Stimulated activated CD4-positive, alpha-beta T cell treated with anti-CD3 and anti-CD28 coated beads, Interleukin-1b, Interleukin-23, amount 100 ng/mL, for 24 hours (primary cell): ENCODE measurements around the gene SFMBT2.
A peak's percentile ranks its signal among the peaks of the same experiment; 100 is the strongest.
"Not testable (repeated sequence)": the region's sequence is repeated elsewhere in the genome, so short reads cannot be mapped to it uniquely, and the experiment has no call there.

ENCODE experiments used
- DNase-seq, 4 experiments: peaks; one replicate each; pipeline ENCODE4 v3.0.0-alpha.2; 2020; ENCODE audit warnings: low read depth in 4 of 4, low spot score in 1 of 4

Gene SFMBT2

DNA sequence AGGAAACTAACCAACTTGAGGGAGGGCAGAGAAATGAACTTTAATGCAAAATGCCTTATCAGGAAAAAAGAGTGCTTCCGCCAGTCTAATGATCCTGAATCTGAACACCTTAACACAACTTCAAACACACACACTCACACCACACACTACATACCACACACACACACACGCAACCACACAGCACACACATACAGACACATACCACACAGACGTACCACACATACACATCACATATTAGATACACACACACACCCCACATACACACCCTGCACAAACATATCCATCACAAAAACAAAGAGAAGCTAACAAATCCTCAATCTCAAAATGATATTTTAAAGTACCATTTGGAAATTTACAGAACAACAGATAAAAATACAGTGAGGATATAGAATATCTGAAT is 175.5 kb downstream of the SFMBT2 start:
- no peak for DNase-seq

DNA sequence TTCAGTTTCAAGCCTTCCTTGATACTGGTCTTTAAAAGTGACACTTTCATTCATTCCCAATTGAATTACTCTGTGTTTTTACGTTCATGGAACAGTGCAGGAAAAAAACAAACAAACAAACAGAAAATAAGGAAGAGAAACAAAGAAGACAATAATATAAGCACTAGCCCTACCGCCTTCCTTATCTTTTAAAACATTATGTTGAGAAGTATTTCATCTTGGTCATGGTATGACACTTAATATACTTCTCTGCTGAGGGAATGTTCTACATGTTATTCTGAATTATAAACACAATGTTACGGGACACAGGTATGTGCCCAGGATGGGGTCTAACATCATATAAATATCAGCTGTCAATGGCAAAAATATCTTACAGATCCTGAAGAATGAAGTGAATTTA is 176.7 kb downstream of the SFMBT2 start:
- no peak for DNase-seq

DNA sequence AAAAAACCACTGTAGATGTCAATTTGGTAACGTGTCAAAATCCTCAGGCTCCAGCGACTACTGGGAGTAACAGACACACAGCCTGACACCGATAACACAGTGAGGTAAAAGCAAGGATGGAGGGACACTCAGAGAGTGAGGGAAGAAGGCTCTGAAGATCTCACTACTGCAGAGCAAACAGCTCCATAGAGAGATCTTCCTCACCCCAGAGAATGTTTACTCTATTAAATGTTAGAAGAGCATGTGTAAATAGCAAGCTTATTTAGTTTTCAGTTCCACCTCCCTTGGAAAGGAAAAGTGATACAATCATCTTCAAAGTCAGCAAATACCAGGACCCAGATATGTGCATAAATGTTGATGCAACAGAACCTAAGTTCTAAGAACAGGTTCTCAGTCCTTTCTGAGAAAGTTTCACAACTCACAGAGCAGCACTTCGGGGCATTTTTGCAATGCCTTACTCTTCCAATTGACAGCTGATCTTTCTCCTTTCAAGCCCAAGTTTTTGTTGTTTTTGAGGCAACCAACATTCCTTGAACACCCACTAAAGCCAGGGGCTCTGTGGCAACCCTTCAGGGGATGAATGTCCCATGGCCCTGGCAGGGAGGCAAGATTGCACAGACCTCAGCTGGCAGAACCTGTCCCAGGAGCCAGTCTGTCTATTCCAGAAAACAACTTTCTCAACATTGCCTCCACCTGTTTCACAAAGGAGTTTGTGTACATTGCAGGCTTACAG is 177.4 kb downstream of the SFMBT2 start:
- DNase-seq, result no peak

DNA sequence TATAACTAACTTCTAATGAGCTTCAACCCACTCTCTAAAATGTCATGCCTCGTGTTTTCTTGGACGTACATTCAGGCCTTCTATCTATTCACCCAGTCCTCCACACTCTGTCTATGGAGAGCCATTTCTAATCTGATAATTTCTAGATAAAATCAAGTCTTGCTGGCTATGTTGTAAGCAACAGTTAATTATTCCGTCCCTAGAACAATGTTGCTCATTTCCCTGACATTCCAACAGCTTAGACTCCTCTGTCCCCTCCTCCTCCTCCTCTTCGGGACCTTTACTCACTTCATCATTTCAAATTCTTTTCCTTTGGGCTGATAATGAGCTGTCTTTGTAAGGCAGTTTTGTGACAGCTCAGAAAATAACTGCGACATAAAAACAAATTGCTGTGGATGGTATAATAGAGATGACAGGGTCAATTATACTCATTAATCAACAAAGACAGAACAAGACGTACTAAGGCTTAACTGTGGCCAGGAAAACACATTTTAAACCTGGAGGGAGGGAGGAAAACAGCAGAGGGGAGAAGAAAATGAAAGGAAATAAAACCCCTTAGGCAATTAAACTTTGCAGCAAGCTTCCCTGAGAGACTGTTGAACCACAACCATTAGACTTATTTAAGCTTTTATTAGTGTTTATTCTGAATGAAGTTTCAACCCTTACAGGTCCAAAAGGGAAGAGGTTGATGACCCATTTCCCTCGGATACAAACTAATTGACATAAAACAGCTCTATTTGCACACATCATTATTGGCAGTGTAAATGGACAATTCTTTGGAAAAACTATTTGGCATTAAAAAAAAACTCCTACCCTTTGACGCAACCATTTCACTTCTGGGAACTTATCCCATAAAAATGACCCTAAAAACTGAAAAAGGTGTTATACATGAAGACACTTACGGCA is 179.1 kb downstream of the SFMBT2 start:
- DNase-seq, result no peak

DNA sequence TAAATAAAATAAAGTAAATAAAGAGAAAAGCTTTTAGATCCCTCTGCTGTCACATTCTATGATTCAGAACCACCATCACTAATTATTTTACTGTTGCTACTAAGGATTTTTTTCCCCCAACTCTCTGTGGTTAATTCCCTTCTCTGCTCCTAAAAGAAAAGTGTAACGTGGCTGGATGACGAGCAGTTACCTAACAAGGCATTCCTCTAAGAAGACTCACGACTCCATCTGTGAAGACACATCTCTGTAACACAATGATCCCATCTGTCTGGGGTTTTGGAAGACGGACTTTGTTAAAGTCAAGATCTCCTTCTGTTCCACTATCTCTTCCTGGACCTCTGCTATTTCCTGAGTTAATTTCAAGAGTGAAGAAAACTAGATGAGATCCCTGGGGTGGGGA is 179.9 kb downstream of the SFMBT2 start:
- no peak for DNase-seq

DNA sequence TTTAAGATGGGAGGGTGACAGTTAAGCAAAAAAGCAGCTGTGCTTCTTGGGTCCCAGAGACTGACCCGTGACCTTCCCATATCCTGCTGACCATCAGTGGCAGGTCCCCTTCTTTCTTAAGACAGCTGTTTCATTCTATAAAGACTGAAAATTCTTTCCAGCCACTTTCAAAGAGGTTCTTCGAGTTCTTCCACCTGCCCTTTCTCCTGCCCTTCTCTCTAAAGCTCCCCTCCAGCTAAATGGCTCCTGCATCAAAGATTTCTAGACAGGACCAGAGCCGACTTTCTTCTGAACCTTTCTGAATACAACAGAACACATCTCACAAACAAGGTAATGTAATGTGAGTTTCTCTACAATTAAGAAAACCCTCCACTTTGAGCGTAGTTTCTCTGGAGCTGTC is 180.8 kb downstream of the SFMBT2 start:
- DNase-seq, result no peak

DNA sequence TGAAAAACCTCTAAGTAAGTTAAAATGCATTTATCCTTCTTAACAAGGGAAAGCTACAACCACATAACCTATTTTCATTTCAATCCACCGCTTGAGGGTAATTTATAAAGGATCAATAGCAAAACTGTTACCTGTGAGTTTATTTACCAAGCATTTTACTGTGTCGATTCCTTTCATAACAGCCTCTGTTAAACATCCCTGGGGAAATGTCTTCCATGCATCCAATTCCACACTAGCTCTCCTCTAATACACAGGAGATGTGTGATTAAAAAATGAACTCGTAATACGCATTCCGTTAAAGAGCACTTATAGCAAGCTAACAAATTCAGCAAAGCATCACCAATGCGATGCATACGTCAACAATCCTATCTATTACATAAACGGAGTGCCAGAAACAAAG is 185.7 kb downstream of the SFMBT2 start:
- DNase-seq, result no peak

DNA sequence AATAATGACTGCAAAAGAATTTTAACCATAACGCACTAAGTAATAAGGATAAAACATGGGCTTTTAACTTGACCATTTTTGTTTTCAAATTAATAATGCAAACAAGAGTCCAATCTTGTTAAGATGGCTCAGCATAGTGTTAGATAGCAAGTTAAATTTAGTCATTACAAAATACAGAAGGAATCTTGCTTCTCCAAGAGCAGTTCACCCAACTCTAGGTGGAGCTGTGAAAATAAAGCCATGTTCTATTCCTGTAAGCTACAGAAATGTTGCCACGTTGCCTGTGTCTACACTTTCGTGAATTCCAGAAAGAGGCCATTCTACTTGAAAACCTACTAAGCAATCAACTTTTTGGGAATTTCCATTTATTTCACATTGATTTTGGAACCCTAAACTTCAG is 191.9 kb downstream of the SFMBT2 start:
- no peak for DNase-seq

DNA sequence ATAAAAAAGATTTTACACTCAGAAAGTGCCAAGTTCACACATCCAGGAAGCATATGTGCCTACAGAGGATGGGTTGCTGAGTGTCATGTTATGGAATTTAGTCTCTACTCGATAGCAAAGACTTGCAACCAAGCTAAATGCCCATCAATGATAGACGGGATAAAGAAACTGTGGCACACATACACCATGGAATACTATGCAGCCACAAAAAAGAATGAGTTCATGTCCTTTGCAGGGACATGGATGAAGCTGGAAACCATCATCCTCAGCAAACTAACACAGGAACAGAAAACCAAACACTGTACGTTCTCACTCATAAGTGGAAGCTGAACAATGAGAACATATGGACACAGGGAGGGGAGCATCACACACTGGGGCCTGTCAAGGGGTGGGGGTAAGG is 198.1 kb downstream of the SFMBT2 start:
- DNase-seq, result not testable (repeated sequence)

DNA sequence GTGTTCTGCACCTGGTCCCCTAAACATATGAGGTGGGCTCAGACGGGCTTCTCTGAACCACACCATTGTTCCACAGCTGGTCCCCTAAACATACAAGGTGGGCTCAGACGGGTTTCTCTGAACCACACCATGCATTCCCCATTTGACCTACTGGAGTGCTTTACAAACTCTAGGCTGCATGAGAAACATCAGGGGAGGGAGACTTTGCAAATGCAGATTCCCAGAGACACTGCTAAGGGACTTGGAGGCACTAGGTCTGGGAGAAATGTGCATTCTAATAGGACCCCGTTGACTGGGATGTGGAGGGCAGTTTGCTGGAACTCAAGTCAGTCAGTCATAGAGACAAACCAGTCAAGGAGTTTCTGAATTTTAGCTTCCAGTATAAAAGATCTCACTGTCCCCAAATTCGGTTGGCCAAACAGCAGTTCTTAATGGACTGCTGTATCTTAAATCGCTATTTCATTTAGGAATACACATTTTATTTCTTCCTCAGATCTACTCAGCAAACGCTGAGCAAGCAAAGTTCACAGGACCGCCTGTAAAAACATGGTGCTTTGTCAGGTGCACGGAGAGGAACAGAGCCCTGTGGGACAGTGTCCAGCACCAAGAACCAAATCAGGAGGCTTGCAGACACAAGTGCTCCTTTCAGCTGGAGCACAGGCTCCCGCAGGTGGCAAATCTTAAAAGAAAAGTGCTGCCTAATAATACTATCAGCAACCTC is 198.8 kb downstream of the SFMBT2 start:
- DNase-seq, result no peak

DNA sequence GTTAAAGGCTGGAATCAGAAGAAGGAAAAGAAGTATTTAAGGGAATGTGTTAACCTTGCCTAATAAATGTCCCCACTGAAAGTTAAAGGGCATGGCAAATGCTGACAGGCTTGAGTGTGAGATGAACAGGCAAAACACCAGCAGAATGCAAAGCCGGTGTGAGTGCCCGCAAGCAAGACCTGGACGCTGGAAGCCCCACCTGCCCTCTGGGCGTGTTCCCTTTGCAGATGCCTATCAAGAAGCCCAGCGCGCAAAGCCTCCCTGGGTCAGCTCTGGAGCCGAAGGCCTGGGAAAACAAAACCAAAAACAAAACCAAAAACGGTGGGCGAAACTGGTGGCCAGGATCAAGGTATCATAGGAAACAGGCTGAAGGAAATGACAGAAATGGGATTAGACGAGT is 200.3 kb downstream of the SFMBT2 start:
- no peak for DNase-seq

DNA sequence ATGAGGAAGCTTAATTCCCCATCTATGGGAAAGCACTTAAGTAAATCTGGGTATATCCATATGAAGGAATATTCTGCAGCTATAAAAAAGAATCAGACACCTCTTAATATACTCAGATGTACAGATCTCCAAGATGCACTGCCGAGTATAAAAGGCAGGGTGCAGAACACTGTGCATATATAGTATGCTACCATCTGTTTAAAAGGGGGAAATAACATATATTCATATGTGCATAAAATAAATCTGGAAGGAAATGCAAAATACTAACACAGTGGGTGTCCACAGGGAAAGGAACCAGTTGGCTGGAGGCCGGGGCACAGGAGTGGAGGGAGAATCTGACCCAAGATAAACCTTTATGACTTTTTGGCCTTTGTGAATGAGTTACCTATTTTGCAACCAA is 201.4 kb downstream of the SFMBT2 start:
- DNase-seq, result no peak

DNA sequence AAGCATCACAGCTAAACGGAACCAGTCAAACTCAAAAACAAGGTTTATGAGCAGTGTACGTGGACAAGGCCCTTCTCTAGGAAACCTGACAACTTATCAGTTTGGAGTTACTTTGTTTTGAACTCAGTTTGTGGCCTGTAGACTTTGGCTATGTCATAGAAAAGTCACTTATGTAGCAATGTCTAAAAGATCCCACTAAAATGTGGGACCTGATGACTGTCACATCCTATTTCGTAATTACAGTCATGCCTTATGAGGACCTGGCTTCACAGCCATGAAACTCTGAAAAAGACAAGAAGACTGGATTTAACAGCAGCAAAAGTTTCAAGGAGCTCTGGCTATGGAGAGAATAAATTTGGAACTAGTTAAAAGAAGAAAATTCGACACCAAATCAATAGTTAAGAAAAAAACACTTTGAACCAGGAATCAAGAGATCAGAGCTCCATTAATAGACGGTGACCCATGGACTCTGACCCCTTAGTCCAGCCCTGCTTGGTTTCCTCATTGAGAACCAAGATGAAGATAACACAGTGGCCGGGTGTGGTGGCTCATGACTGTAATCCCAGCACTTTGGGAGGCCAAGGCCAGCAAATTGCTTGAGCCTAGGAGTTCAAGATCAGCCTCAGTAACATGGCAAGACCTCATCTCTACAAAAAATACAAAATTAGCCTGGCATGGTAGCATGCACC is 204.3 kb downstream of the SFMBT2 start:
- no peak for DNase-seq

DNA sequence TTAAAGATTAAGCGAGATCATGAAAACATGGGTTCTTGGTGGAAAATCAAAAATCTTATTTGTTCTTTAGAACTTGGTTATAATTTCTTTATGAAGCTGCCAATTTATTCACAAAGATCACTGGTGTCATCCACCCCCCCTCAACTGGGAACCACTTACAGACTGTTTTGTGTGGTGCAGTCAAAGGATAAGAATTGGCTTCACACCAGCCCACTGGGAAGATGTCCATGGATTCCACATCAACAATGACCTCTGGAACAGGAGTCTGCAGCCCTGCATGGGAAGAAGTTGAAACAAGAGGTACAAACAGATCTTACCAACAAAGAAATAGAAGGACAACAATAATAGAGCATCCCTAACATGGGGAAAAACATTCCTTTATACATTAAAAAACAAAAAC is 205.2 kb downstream of the SFMBT2 start:
- no peak for DNase-seq

DNA sequence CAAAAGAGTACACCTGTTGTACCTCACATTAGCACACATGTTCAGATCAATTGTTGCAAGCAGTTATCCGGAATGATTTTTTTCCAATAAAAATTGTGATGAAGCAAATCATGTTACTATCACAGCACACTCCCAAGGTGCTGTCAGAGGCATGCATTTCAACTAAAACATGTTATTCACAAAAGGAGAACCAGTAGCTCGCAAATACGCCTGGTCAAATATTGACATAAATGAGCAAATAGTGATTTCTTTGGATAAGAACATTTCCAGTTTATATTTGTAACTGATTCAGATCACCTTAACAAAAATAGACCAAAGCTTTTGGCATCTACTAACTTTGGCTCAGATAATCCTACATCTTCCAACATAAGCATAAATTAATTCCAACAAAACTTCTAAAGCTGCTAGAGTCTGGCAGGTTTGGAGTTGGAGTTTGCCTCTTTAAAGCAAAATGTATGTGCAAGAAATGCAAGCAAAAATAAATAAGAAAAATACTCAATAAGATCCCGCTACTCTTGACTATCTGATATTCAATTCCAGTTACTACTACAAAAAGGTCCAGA is 208.0 kb downstream of the SFMBT2 start:
- no peak for DNase-seq

DNA sequence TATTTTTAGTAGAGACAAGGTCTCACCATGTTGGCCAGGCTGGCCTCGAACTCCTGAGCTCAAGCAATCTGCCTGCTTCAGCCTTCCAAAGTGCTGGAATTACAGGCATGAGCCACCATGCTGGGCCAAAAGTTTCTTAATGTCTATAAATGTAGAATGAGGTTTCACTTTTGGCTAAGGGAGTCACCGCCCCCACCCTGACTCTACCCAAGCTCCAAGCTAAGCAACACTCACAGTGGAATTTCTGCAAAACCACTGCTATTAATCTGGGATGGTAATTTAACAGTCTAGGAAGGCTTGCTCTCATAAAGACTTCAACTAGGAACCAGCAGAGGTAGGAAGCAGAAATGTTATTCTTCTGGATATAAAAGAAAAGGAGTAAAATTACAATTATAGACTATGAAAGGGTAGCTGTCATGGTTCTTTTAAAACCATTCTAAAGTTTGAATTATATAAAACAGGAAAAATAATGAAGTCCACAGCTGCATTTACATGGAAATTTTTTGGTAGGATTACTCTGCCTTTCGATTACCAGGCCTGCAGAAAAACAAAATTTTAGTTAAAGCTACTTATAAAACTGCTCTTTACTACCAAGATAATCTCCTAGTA is 211.6 kb downstream of the SFMBT2 start:
- DNase-seq, result no peak

DNA sequence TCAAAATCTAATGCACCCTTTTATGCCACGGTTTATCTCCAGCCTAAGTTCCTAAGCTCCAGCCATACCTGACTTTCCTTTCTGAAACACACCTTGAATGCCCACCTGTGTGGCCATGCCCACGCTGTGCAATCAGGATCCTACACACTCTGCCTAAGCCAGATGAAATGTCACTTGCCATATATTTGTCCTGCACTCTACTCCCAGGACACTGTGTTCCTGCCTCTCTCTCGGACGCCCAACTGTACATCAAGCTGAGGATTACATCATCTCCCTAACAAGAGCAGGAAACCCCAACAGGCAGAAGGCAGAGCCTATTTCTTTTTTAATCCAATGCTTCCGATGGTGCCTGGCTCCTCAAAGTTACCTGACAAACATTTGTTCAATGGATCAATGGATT is 214.6 kb downstream of the SFMBT2 start:
- no peak for DNase-seq

DNA sequence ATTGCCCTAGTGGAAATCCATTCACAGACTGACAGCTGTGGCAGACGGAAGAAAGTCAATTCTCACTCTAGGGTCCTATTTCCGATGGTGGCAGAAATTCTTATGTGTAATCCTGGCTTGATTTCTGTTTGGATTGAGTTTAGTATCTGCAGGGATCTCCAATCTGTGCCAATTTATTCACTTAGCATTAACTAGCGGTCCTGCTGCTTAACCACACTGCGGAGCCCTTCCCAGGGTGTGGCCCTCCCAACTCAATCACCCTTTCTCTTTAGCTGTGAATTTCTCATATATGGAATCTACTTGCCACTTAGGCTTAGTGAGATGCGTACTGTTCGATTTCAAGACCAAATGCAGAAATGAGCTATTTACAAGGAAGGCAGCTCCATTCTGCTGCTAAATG is 215.7 kb downstream of the SFMBT2 start:
- no peak for DNase-seq

DNA sequence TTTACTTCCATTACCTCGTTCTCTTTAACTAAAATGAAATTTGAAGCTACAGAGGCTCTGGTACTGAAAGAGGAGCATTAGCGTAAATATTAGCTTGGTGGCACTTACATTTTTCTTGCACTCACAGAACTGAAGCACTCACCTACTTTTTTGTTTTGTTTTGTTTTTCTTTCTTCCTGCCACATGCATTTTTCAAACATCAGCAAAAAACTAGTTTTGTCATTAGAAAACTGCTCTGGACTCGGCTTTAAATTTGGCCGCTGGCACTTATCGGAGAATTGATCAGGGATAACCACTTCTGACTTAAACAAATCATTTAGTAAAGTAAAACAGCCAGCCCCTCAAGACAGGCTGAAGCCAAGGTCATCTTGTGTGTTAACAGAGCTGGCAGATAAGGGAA is 216.3 kb downstream of the SFMBT2 start:
- DNase-seq, result no peak

DNA sequence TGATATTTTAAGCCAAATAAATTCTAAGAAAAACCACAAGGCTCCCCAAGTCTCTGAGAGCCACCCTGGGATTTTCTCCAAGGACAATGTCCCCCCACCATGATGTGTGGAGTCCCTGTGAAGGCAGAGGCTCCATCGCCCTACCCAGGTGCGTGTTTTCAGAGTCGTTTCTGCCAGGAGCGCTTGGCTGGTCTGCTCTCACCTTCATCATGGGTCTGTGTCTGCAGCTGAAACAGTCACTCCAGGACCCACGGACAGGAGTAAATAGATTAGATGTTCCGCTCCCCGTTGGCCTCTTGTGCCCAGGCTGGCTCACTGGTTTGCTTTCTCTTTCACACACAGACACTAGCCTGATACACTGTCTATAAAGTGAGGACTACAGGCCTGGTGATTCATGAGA is 217.5 kb downstream of the SFMBT2 start:
- peak in 2 of 4 experiments; percentile 18 to 32 for DNase-seq
